Breast epithelium (tissue), 4 donors: Measurements from ENCODE around the gene THAP10. TPM values are rescaled to one million over a fixed set of nuclear protein-coding genes. Genes with fewer than 3 reads are reported as not detected.
A peak's percentile ranks its signal among the peaks of the same experiment; 100 is the strongest.

Experiments
- DNase-seq, 2 donors: peaks; one replicate each; pipeline ENCODE4 v3.0.0-alpha.2; 2019; ENCODE audit warnings: low spot score in 2 of 2
- H3K27ac ChIP-seq, 2 donors: fragments of 200-600 bp; sonication (generic) in 1 of 2; one replicate each; pipeline ENCODE4 v1.5.1; 2016 to 2019; ENCODE audit warnings: mild to moderate bottlenecking in 1 of 2
- H3K27me3 ChIP-seq, 2 donors: fragments of 200-600 bp; sonication (generic) in 1 of 2; one replicate each; pipeline versions ENCODE4 v1.5.1 to v1.6.0; 2017 to 2019; ENCODE audit warnings: control low read depth in 1 of 2, mild to moderate bottlenecking in 1 of 2
- H3K36me3 ChIP-seq: fragments of 200-600 bp; one replicate; pipeline ENCODE4 v1.5.1; 2019
- H3K4me1 ChIP-seq, 2 donors: fragments of 200-600 bp; sonication (generic); one replicate each; pipeline ENCODE4 v1.5.1; 2016 to 2019; ENCODE audit warnings: control low read depth in 1 of 2
- H3K4me3 ChIP-seq, 3 donors: fragments of 200-600 bp; sonication (generic); 1 replicate in 2 of 3; 2 replicates in 1 of 3; pipeline ENCODE4 v1.5.1; 2016 to 2019; ENCODE audit warnings: mild to moderate bottlenecking in 3 of 3, moderate library complexity in 2 of 3
- H3K9me3 ChIP-seq, 2 donors: fragments of 200-600 bp; sonication (generic) in 1 of 2; one replicate each; pipeline ENCODE4 v1.5.1; 2016 to 2019; ENCODE audit warnings: control low read depth in 1 of 2
- CTCF ChIP-seq, 3 donors: fragments of 450-650 bp; IDR thresholded peaks; one replicate each; pipeline ENCODE4 v1.5.1; 2016 to 2017; ENCODE audit warnings: antibody characterized with exemption in 3 of 3, mild to moderate bottlenecking in 3 of 3, moderate library complexity in 3 of 3
- POLR2A ChIP-seq: fragments of 450-650 bp; IDR thresholded peaks from one replicate; pipeline ENCODE4 v1.6.1; 2016; ENCODE audit warnings: antibody characterized with exemption, mild to moderate bottlenecking, moderate library complexity
- POLR2AphosphoS5 ChIP-seq, 3 donors: sonication (generic); formaldehyde crosslinking; IDR thresholded peaks; one replicate each; pipeline ENCODE4 v1.6.1; 2017; ENCODE audit warnings: antibody characterized with exemption in 3 of 3
- intact Hi-C: fragments of 100-400 bp; cut with DNase I; formaldehyde crosslinking; loops from one replicate; pipeline ENCODE4 v1.15.1; 2023; ENCODE audit warnings: low total_unique reads
- total RNA-seq, 3 donors: library from RNA; depleted of rRNA; stranded (reverse); fragments of >200 nt; gene quantifications; one replicate each; pipeline ENCODE4 v1.1.0, GENCODE V29; 2016

THAP10 gene
- total RNA-seq, 3 donors from 2014 or later = 1.8 to 5.9 (median 5.1) TPM

- intact Hi-C loops = no loop called here
- Histone ChIP-seq H3K36me3 (no peaks in the 10 kb centered on the region), H3K27ac (no peak overlapping the region), H3K4me3 (no peak overlapping the region), H3K27me3 (no peaks in the 10 kb centered on the region), H3K4me1 (no peaks in the 10 kb centered on the region), H3K9me3 (peaks cover 0 to 3% of the 10 kb centered on the region in 2 donors)
- TF ChIP-seq CTCF (IDR thresholded peaks at IDR 0.05) (no peak), POLR2AphosphoS5 (IDR thresholded peaks at IDR 0.05) (no peak), POLR2A (no peak)
- no peak for DNase-seq
Measured at GRCh38 chr15:70902107-70902506, 9.9 kb upstream of the THAP10 start.

- H3K27ac ChIP-seq = peak overlapping the region; percentile 66 to 85
- intact Hi-C loops = loop anchor here (5.0 kb wide), 1 partner anchor 519 kb away; no protein-coding TSS in a partner anchor
- peak in 1 of 3 donors; percentile 31 for TF ChIP-seq CTCF (IDR thresholded peaks at IDR 0.05)
- TF ChIP-seq POLR2AphosphoS5 (IDR thresholded peaks at IDR 0.05) = no peak
Measured at GRCh38 chr15:70892912-70893560, 803 bp upstream of the THAP10 start.

GRCh38 chr15:70882361-70882760 lies 9.9 kb downstream of the THAP10 start:
- no peaks in the 10 kb centered on the region for H3K9me3 ChIP-seq
- intact Hi-C loops = no loop called here
- no peak overlapping the region for H3K4me3 ChIP-seq
- H3K36me3 ChIP-seq = no peaks in the 10 kb centered on the region
- H3K27ac ChIP-seq = no peak overlapping the region
- H3K4me1 ChIP-seq = no peaks in the 10 kb centered on the region
- H3K27me3 ChIP-seq = no peaks in the 10 kb centered on the region
- TF ChIP-seq POLR2A (no peak), CTCF (IDR thresholded peaks at IDR 0.05) (no peak), POLR2AphosphoS5 (IDR thresholded peaks at IDR 0.05) (no peak)
- no peak for DNase-seq

More at GRCh38 chr15:70892912-70893560, 803 bp upstream of the THAP10 start:
- Histone ChIP-seq H3K4me3 (peak overlapping the region; percentile 66 to 79 (median 76)), H3K27me3 (no peaks in the 10 kb centered on the region), H3K9me3 (no peaks in the 10 kb centered on the region), H3K4me1 (no peaks in the 10 kb centered on the region), H3K36me3 (no peaks in the 10 kb centered on the region)
- DNase-seq = no peak

GRCh38 chr15:70880781-70881180 lies 11.5 kb downstream of the THAP10 start:
- Histone ChIP-seq H3K27me3 (no peaks in the 10 kb centered on the region), H3K4me1 (no peaks in the 10 kb centered on the region), H3K4me3 (no peak overlapping the region), H3K9me3 (no peaks in the 10 kb centered on the region), H3K27ac (no peak overlapping the region), H3K36me3 (no peaks in the 10 kb centered on the region)
- DNase-seq = no peak
- no peak for TF ChIP-seq POLR2A
- intact Hi-C loops = no loop called here

- Histone ChIP-seq H3K9me3 (no peaks in the 10 kb centered on the region), H3K4me3 (no peak overlapping the region), H3K27ac (no peak overlapping the region), H3K4me1 (no peaks in the 10 kb centered on the region), H3K36me3 (no peaks in the 10 kb centered on the region), H3K27me3 (no peaks in the 10 kb centered on the region)
- DNase-seq = no peak
- intact Hi-C loops = no loop called here
- TF ChIP-seq CTCF (IDR thresholded peaks at IDR 0.05) (no peak), POLR2AphosphoS5 (IDR thresholded peaks at IDR 0.05) (no peak), POLR2A (no peak)
Measured at GRCh38 chr15:70879401-70879800, 12.8 kb downstream of the THAP10 start.
